ENCODE data around the gene TBC1D22B. TPM values are rescaled to one million over a fixed set of nuclear protein-coding genes. Genes with fewer than 3 reads are reported as not detected.
"Not testable (repeated sequence)": the region's sequence is repeated elsewhere in the genome, so short reads cannot be mapped to it uniquely, and the experiment has no call there.

Gene TBC1D22B
- total RNA-seq, 1 donor from 2014 or later, result 2.1 TPM

- DNase-seq (ENCODE audit: low spot score) (no peak), ATAC-seq (no peak)
Measured at GRCh38 chr6:37298958-37299357, 41.4 kb downstream of the TBC1D22B start.

GRCh38 chr6:37299990-37300389, 42.4 kb downstream of the TBC1D22B start:
- DNase-seq (ENCODE audit: low spot score) (no peak), ATAC-seq (no peak)

GRCh38 chr6:37302086-37302686, 44.6 kb downstream of the TBC1D22B start:
- ATAC-seq (no peak), DNase-seq (ENCODE audit: low spot score) (no peak)

- DNase-seq (ENCODE audit: low spot score) (no peak), ATAC-seq (no peak)
Measured at GRCh38 chr6:37303091-37303660, 45.6 kb downstream of the TBC1D22B start.

GRCh38 chr6:37303891-37304503, 46.4 kb downstream of the TBC1D22B start:
- ATAC-seq (peak; percentile 84), DNase-seq (ENCODE audit: low spot score) (no peak)

GRCh38 chr6:37304766-37305165, 47.2 kb downstream of the TBC1D22B start:
- ATAC-seq, result no peak
- DNase-seq (ENCODE audit: low spot score), result no peak

GRCh38 chr6:37305841-37306425, 48.4 kb downstream of the TBC1D22B start:
- DNase-seq (ENCODE audit: low spot score) (no peak), ATAC-seq (no peak)

GRCh38 chr6:37306624-37307222, 49.2 kb downstream of the TBC1D22B start:
- DNase-seq (ENCODE audit: low spot score) (no peak), ATAC-seq (no peak)

- DNase-seq (ENCODE audit: low spot score); ATAC-seq: not testable (repeated sequence)
Measured at GRCh38 chr6:37307484-37307883, 49.9 kb downstream of the TBC1D22B start.

- DNase-seq (ENCODE audit: low spot score) (no peak), ATAC-seq (no peak)
Measured at GRCh38 chr6:37308069-37308815, 50.7 kb downstream of the TBC1D22B start.

GRCh38 chr6:37309046-37309445, 51.5 kb downstream of the TBC1D22B start:
- DNase-seq (ENCODE audit: low spot score) (no peak), ATAC-seq (no peak)

- DNase-seq (ENCODE audit: low spot score) (no peak), ATAC-seq (no peak)
Measured at GRCh38 chr6:37309692-37310091, 52.1 kb downstream of the TBC1D22B start.

- DNase-seq (ENCODE audit: low spot score) (no peak), ATAC-seq (no peak)
Measured at GRCh38 chr6:37310966-37311365, 53.4 kb downstream of the TBC1D22B start.

- ATAC-seq, result no peak
- no peak for DNase-seq (ENCODE audit: low spot score)
Measured at GRCh38 chr6:37311741-37312473, 54.3 kb downstream of the TBC1D22B start.

- ATAC-seq, result no peak
- DNase-seq (ENCODE audit: low spot score), result no peak
Measured at GRCh38 chr6:37313723-37314486, 56.3 kb downstream of the TBC1D22B start.

GRCh38 chr6:37314487-37315156, 57.0 kb downstream of the TBC1D22B start:
- ATAC-seq, result peak; percentile 89
- DNase-seq (ENCODE audit: low spot score), result no peak

- ATAC-seq (no peak), DNase-seq (ENCODE audit: low spot score) (no peak)
Measured at GRCh38 chr6:37315157-37315515, 57.6 kb downstream of the TBC1D22B start.

- no peak for ATAC-seq
- no peak for DNase-seq (ENCODE audit: low spot score)
Measured at GRCh38 chr6:37316071-37316470, 58.5 kb downstream of the TBC1D22B start.
